OCI-LY7 (cell line): Measurements from ENCODE around the gene ITIH3. TPM values are rescaled to one million over a fixed set of nuclear protein-coding genes. Genes with fewer than 3 reads are reported as not detected.

ENCODE experiments used
- Bru-seq: library from RNA; stranded (reverse); fragments of 400-500 nt; gene quantifications from one replicate; lab custom pipeline; 2021; lab: Mats Ljungman, UMichigan
- BruChase-seq, 2 experiments: library from RNA; stranded (reverse); fragments of 400-500 nt; gene quantifications; one replicate each; lab custom pipeline; 2021; lab: Mats Ljungman, UMichigan
- BruUV-seq: library from RNA; stranded (reverse); fragments of 400-500 nt; replicated peaks from 2 replicates; lab custom pipeline; 2021; lab: Mats Ljungman, UMichigan
- CTCF ChIA-PET: fragments of 300-600 bp; sonication (Branson Sonifier 250); formaldehyde crosslinking; loops from one replicate; lab custom pipeline; 2022; ENCODE audit warnings: antibody characterized with exemption; ENCODE audit not compliant: unreplicated experiment; lab: Charles Lee
- POLR2A ChIA-PET: fragments of 300-600 bp; sonication (Branson Sonifier 250); formaldehyde crosslinking; loops from one replicate; lab custom pipeline; 2022; ENCODE audit warnings: antibody characterized with exemption; lab: Charles Lee
- DNase-seq: peaks from one replicate; pipeline ENCODE4 v3.0.0-alpha.2; 2015; ENCODE audit warnings: low spot score
- H2AFZ ChIP-seq: fragments of 200-600 bp; sonication (generic), shearing (Covaris generic); 2 replicates; pipeline ENCODE4 v1.6.1; 2014; ENCODE audit warnings: mild to moderate bottlenecking, antibody characterized with exemption, low read length, moderate library complexity
- H3K27ac ChIP-seq: fragments of 200-600 bp; sonication (generic); 2 replicates; pipeline ENCODE4 v1.5.1; 2014; ENCODE audit warnings: mixed run types, low read depth, mild to moderate bottlenecking, moderate library complexity, low read length, inconsistent platforms; ENCODE audit not compliant: poor library complexity, severe bottlenecking
- H3K36me3 ChIP-seq: fragments of 200-600 bp; sonication (generic); 2 replicates; pipeline ENCODE4 v1.6.1; 2014; ENCODE audit warnings: mild to moderate bottlenecking, antibody characterized with exemption, low read length, moderate library complexity, mixed read lengths; ENCODE audit not compliant: insufficient read depth
- H3K4me1 ChIP-seq: fragments of 200-600 bp; sonication (generic); 2 replicates; pipeline ENCODE4 v1.5.1; 2014; ENCODE audit warnings: mild to moderate bottlenecking, low read length; ENCODE audit not compliant: insufficient read depth, poor library complexity, severe bottlenecking
- H3K4me2 ChIP-seq: fragments of 200-600 bp; sonication (generic); 2 replicates; pipeline ENCODE4 v1.6.1; 2014; ENCODE audit warnings: mild to moderate bottlenecking, low read length
- H3K4me3 ChIP-seq: fragments of 200-600 bp; sonication (generic); 2 replicates; pipeline ENCODE4 v1.5.1; 2014; ENCODE audit warnings: mild to moderate bottlenecking, low read depth, low read length; ENCODE audit not compliant: poor library complexity, severe bottlenecking
- H3K79me2 ChIP-seq: fragments of 200-600 bp; sonication (generic); 2 replicates; pipeline ENCODE4 v1.6.1; 2016; ENCODE audit warnings: low read depth, mild to moderate bottlenecking, low read length, moderate library complexity, mixed read lengths; ENCODE audit not compliant: insufficient read depth
- H3K9me2 ChIP-seq: fragments of 200-600 bp; sonication (generic); 2 replicates; pipeline ENCODE4 v1.6.1; 2016; ENCODE audit warnings: mild to moderate bottlenecking, low read length, mixed read lengths; ENCODE audit not compliant: insufficient read depth
- H3K9me3 ChIP-seq: fragments of 200-600 bp; sonication (generic); 2 replicates; pipeline ENCODE4 v1.6.1; 2014; ENCODE audit warnings: mild to moderate bottlenecking, mixed run types, low read length, mixed read lengths
- H4K20me1 ChIP-seq: fragments of 200-600 bp; sonication (generic); 2 replicates; pipeline ENCODE4 v1.6.1; 2014; ENCODE audit warnings: mild to moderate bottlenecking, antibody characterized with exemption, low read length, moderate library complexity, mixed read lengths; ENCODE audit not compliant: insufficient read depth
- CTCF ChIP-seq: fragments of 200-600 bp; sonication (generic); conservative IDR thresholded peaks from 2 replicates; pipeline ENCODE4 v1.5.1; 2014; ENCODE audit warnings: mild to moderate bottlenecking, antibody characterized with exemption, low read length, moderate library complexity, mixed read lengths
- EZH2phosphoT487 ChIP-seq: fragments of 200-600 bp; sonication (generic); IDR thresholded peaks from 2 replicates; pipeline ENCODE4 v1.6.1; 2018; ENCODE audit warnings: low read depth, borderline replicate concordance, mild to moderate bottlenecking, mixed run types, antibody characterized with exemption, low read length, moderate library complexity, mixed read lengths
- intact Hi-C: fragments of 100-400 bp; cut with micrococcal nuclease; formaldehyde crosslinking; loops from one replicate; pipeline ENCODE4 v1.10.0; 2022; ENCODE audit not compliant: unreplicated experiment
- long read RNA-seq: library from polyadenylated mRNA; stranded (forward); transcript quantifications from one replicate; pipeline ENCODE4 v2.0.0, GENCODE V29; 2022
- total RNA-seq, 2 experiments: library from RNA; depleted of rRNA in 1 of 2; stranded (reverse); fragments of >200 nt in 1 of 2; shearing (Covaris generic) in 1 of 2; gene quantifications; 2 replicates each; pipeline ENCODE4 v1.2.3, GENCODE V29; 2014 to 2022

ITIH3 gene, protein sequence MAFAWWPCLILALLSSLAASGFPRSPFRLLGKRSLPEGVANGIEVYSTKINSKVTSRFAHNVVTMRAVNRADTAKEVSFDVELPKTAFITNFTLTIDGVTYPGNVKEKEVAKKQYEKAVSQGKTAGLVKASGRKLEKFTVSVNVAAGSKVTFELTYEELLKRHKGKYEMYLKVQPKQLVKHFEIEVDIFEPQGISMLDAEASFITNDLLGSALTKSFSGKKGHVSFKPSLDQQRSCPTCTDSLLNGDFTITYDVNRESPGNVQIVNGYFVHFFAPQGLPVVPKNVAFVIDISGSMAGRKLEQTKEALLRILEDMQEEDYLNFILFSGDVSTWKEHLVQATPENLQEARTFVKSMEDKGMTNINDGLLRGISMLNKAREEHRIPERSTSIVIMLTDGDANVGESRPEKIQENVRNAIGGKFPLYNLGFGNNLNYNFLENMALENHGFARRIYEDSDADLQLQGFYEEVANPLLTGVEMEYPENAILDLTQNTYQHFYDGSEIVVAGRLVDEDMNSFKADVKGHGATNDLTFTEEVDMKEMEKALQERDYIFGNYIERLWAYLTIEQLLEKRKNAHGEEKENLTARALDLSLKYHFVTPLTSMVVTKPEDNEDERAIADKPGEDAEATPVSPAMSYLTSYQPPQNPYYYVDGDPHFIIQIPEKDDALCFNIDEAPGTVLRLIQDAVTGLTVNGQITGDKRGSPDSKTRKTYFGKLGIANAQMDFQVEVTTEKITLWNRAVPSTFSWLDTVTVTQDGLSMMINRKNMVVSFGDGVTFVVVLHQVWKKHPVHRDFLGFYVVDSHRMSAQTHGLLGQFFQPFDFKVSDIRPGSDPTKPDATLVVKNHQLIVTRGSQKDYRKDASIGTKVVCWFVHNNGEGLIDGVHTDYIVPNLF
- total RNA-seq (2014; rRNA removed; shearing (Covaris generic)) (not detected in 2 replicates), total RNA-seq (2022) (not detected in 2 replicates), Bru-seq, nascent RNA (not detected), BruChase-seq, experiment 1, labeled RNA remaining after a 6-hour chase (not detected), BruChase-seq, experiment 2, labeled RNA remaining after a 2-hour chase (not detected)
- long read RNA-seq: 0 reads

DNA sequence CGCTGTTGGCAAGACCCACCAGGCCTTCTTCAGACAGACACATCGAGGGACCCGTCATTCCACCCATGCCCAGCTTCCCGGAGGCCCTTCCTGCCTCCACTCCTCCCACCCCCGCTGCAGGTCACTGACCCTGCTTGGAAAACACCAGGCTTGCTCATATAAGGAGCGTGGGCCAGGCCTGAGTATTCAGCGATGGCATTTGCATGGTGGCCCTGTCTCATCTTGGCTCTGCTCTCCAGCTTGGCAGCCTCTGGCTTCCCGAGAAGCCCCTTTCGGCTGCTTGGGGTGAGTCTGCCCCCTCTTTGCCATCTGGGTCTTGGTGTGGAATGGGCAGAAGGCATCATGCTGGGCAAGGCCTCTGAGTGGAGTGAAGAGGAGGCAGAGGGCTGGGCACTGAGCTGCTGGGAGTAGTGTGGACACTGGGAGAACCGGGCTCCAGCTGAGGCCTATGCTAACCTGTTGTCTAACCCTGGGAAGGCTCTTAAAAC, at the start of gene ITIH3:
Gene ITIH3, plus strand, starts transcription at position 185 of the 488 bp plus-strand sequence. Its CDS starts 8 bp downstream, at position 193.
- H3K9me3 ChIP-seq: no peaks in the 10 kb centered on the region
- H4K20me1 ChIP-seq: no peaks in the 10 kb centered on the region
- ChIA-PET POLR2A (no interaction called here), CTCF (no interaction called here)
- H3K4me3 ChIP-seq: no peak within 1 kb of the TSS
- no peak within 1 kb of the TSS for H3K4me2 ChIP-seq
- no peaks in the 10 kb centered on the region for H3K36me3 ChIP-seq
- intact Hi-C loops: no loop called here
- BruUV-seq: no TSS peak
- no peaks in the 10 kb centered on the region for H3K4me1 ChIP-seq
- H3K9me2 ChIP-seq: no peaks in the 10 kb centered on the region
- TF ChIP-seq EZH2phosphoT487: no peak
- TF ChIP-seq CTCF: no peak
- no peak for DNase-seq
- no peak within 1 kb of the TSS for H3K27ac ChIP-seq
- H2AFZ ChIP-seq: no peak within 1 kb of the TSS
- H3K79me2 ChIP-seq: no peaks in the 10 kb centered on the region

DNA sequence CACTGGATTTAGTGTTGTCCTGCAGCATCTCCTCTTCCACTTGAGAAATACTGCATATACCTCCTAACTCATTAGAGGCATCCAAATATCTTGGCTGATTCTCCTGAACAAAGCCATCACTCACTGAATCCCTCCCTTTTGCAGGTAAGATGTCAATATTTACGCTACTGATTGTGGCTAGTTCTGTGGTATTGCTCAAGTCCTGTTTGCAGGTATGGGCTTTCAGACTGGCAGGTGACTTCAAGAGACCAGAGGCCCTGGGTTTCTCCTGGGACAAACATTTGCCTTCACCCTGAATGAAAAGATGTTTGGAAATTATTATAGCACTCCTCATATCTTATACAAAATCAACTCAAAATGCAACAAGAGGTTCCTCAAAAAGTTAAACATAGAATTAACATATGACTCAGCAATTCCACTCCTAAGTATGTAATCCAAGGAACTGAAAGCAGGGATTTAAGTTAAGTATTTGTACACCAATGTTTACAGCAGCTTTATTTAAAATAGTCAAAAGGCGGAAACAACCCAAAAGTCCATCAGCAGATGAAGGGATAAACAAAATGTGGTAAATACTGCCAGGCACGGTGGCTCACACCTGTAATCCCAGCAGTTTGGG, 42.4 kb upstream of the ITIH3 start:
- no peaks in the 10 kb centered on the region for H3K4me1 ChIP-seq
- H3K4me2 ChIP-seq: no peak overlapping the region
- no peaks in the 10 kb centered on the region for H3K79me2 ChIP-seq
- CTCF ChIA-PET: no interaction called here
- POLR2A ChIA-PET: interaction anchor here (0.7 kb wide), 1 partner anchor 251 kb away, joined by 5 read pairs; no protein-coding TSS in a partner anchor
- H4K20me1 ChIP-seq: no peaks in the 10 kb centered on the region
- H3K27ac ChIP-seq: no peak overlapping the region
- H3K4me3 ChIP-seq: no peak overlapping the region
- no peak overlapping the region for H2AFZ ChIP-seq
- no peaks in the 10 kb centered on the region for H3K9me3 ChIP-seq
- TF ChIP-seq CTCF (no peak), EZH2phosphoT487 (no peak)
- peaks cover 73% of the 10 kb centered on the region for H3K36me3 ChIP-seq
- no TSS peak for BruUV-seq
- DNase-seq: no peak
- H3K9me2 ChIP-seq: no peaks in the 10 kb centered on the region
- intact Hi-C loops: no loop called here
